HG03342 (cell line): ENCODE results near the gene SDK1.

Source experiments
- ATAC-seq: cut with Tn5 transposase; IDR thresholded peaks from one replicate; pipeline ENCODE4 v1.9.1; 2021; ENCODE audit warnings: mild to moderate bottlenecking, moderate library complexity; ENCODE audit not compliant: unreplicated experiment

The SDK1 gene

GRCh38 chr7:4113271-4113670 is 812.2 kb downstream of the SDK1 start:
- no peak for ATAC-seq

GRCh38 chr7:4113976-4114375 is 812.9 kb downstream of the SDK1 start:
- ATAC-seq, result no peak

GRCh38 chr7:4115442-4115841 is 814.4 kb downstream of the SDK1 start:
- no peak for ATAC-seq

- ATAC-seq, result no peak
These were observed 815.0 kb downstream of the SDK1 start for GRCh38 chr7:4115941-4116610.

- ATAC-seq, result no peak
These were observed 818.8 kb downstream of the SDK1 start for GRCh38 chr7:4119848-4120247.

GRCh38 chr7:4123346-4123745 is 822.3 kb downstream of the SDK1 start:
- ATAC-seq, result no peak

- ATAC-seq, result no peak
These were observed 822.8 kb downstream of the SDK1 start for GRCh38 chr7:4123823-4124222.

GRCh38 chr7:4124556-4125477 is 823.8 kb downstream of the SDK1 start:
- ATAC-seq, result no peak

- ATAC-seq, result no peak
These were observed 827.0 kb downstream of the SDK1 start for GRCh38 chr7:4127909-4128560.

GRCh38 chr7:4129481-4130122 is 828.5 kb downstream of the SDK1 start:
- no peak for ATAC-seq

- ATAC-seq, result no peak
These were observed 830.0 kb downstream of the SDK1 start for GRCh38 chr7:4131063-4131462.

- ATAC-seq, result no peak
These were observed 831.2 kb downstream of the SDK1 start for GRCh38 chr7:4132221-4132620.

GRCh38 chr7:4133491-4134044 is 832.5 kb downstream of the SDK1 start:
- ATAC-seq, result no peak

- no peak for ATAC-seq
These were observed 833.2 kb downstream of the SDK1 start for GRCh38 chr7:4134204-4134603.

GRCh38 chr7:4134631-4135030 is 833.6 kb downstream of the SDK1 start:
- no peak for ATAC-seq

GRCh38 chr7:4135301-4135700 is 834.2 kb downstream of the SDK1 start:
- ATAC-seq, result no peak

GRCh38 chr7:4136036-4136435 is 835.0 kb downstream of the SDK1 start:
- no peak for ATAC-seq

GRCh38 chr7:4136501-4137110 is 835.6 kb downstream of the SDK1 start:
- ATAC-seq, result no peak

GRCh38 chr7:4137552-4137951 is 836.5 kb downstream of the SDK1 start:
- no peak for ATAC-seq

GRCh38 chr7:4138866-4139265 is 837.8 kb downstream of the SDK1 start:
- ATAC-seq, result no peak
